ENCODE data around the gene CCDC43. TPM values are rescaled to one million over a fixed set of nuclear protein-coding genes. Genes with fewer than 3 reads are reported as not detected.
"Not testable (repeated sequence)": the region's sequence is repeated elsewhere in the genome, so short reads cannot be mapped to it uniquely, and the experiment has no call there.

CCDC43 gene
- total RNA-seq, 1 donor from 2014 or later: 18.8 TPM

DNA sequence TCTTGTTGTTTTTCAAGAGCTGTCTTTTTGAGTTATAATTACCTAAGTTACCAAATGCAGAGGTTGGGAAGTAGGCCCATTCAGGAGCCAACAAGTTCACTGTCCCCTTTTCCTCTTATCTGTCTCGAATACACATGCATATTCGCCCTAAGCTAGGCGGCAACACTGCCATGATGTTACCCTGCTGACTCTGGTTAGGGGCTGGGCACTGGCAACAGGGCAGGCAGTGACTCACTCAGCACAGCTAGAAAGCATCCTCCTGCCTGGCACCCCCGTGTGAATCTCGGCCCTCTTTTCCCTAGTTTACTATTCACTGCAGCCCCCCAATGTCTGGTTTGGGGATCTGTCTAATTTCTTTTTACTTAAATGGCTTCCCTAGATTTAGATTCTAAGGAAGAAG, 32.7 kb upstream of the CCDC43 start:
- Histone ChIP-seq H3K4me3 (no peak overlapping the region), H3K36me3 (no peaks in the 10 kb centered on the region), H3K4me1 (no peaks in the 10 kb centered on the region), H3K9me3 (no peaks in the 10 kb centered on the region), H3K27me3 (no peaks in the 10 kb centered on the region), H3K27ac (no peak overlapping the region)
- DNase-seq: no peak
- no peak for ATAC-seq
- intact Hi-C loops (cut with DNase I): no loop called here
- TF ChIP-seq, protein P1, sequence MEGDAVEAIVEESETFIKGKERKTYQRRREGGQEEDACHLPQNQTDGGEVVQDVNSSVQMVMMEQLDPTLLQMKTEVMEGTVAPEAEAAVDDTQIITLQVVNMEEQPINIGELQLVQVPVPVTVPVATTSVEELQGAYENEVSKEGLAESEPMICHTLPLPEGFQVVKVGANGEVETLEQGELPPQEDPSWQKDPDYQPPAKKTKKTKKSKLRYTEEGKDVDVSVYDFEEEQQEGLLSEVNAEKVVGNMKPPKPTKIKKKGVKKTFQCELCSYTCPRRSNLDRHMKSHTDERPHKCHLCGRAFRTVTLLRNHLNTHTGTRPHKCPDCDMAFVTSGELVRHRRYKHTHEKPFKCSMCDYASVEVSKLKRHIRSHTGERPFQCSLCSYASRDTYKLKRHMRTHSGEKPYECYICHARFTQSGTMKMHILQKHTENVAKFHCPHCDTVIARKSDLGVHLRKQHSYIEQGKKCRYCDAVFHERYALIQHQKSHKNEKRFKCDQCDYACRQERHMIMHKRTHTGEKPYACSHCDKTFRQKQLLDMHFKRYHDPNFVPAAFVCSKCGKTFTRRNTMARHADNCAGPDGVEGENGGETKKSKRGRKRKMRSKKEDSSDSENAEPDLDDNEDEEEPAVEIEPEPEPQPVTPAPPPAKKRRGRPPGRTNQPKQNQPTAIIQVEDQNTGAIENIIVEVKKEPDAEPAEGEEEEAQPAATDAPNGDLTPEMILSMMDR (IDR thresholded peaks at IDR 0.05): no peak

DNA sequence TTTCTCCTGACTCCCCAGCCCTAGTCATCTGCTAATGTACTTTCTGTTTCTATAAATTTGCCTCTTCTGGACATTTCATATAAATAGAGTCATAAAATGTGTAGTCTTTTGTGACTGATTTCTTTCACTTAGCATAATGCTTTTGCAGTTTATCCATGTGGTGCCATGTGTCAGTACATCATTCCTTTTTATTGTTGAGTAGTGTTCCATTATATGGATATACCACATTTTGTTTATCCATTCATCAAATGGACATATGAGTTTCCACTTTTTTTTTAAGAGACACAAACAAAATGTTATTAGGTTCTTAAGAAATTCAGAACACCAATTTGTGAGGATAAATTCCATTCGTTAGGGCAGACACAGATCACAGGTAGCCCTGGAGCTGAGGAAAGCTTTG, 29.9 kb upstream of the CCDC43 start:
- Histone ChIP-seq H3K27ac (no peak overlapping the region), H3K4me3 (no peak overlapping the region), H3K36me3 (no peaks in the 10 kb centered on the region), H3K9me3 (no peaks in the 10 kb centered on the region), H3K27me3 (no peaks in the 10 kb centered on the region), H3K4me1 (no peaks in the 10 kb centered on the region)
- DNase-seq: no peak
- intact Hi-C loops (cut with DNase I): no loop called here
- no peak for ATAC-seq
- TF ChIP-seq, protein P1 (IDR thresholded peaks at IDR 0.05): no peak

DNA sequence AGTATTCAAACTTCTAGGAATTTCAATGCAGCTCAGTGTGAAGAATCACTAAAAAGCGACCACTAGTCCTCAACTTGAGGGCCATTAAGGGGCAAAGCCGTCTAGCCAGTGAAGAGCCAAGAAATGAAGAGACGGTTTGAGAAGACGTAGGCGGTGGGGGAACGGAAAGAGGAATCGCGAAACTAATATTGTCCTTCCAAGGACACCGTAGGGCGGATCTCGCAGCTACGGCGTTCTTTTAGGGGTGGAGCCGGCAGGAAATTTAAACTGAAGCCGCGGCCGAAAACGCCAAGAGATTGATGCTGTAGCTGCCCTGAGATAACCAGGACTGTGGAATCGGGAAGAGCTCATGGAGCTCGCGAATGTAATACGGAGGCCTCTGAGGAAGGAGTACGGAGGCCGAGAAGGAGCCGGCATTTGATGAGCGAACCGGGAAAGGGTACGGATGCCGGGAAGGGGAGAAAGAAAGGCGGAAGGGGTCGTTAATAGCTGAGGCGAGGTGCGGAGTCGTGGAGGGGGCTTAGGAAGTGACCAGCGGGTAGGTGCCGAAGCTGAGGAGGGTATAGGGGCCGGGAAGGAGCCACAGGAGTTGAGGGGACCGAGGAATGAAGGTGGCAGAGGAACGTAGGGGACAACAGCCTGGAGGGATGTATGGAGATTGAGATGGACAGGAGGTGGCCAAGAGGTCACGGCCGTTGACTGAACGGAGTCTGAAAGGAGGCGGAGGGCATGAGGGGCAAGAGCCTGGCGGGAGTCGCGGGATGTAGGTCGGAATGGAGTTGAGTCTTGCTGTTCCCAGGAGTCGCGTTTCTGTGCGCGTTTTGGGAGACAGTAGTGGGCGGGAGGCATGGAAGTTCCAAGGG, 19.1 kb upstream of the CCDC43 start, which contains the start of gene DBF4B:
DBF4B (plus strand) TSS at position 265 of the 863 bp plus-strand sequence; CDS start at position 421, 156 bp downstream.
- TF ChIP-seq, protein P1 (IDR thresholded peaks at IDR 0.05): no peak
- peak within 1 kb of the TSS; percentile 78 for H3K27ac ChIP-seq
- no peaks in the 10 kb centered on the region for H3K9me3 ChIP-seq
- H3K4me1 ChIP-seq: peaks cover 9% of the 10 kb centered on the region
- H3K4me3 ChIP-seq: peak within 1 kb of the TSS; percentile 87
- H3K36me3 ChIP-seq: no peaks in the 10 kb centered on the region
- DNase-seq: peak; percentile 81
- H3K27me3 ChIP-seq: peaks cover 4% of the 10 kb centered on the region
- intact Hi-C loops (cut with DNase I): no loop called here
- ATAC-seq: peak; percentile 98

DNA sequence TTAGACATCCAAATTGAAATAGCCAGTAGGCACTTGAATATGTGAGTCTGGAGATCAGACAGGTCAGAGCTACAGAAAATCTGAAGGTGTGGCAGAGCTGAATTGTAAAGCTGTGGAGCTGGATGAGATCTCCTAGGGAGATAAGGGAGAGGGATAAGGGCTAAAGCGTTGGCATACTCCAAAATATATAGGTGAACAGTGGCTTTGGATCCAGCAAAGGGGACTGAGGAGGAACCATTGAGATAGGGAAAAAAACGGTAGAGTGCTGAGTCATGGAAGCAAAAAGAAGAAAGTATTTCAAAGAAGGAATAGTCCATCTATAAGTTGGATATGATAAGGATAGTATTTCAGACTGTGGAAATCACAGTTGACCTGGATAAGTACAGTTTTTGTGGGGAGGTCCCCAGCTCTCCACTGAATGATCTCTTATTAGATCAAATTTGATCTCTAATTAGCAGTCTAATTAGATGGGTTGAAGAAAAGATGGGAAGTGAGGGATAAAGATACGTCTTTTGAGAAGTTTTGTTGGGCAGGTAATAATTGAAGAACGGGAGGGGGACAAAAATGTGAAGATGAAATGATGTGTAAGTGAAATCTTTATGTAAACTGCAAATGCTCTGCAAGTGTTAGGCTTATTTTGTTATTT, 18.3 kb upstream of the CCDC43 start:
- no peak for ATAC-seq
- Histone ChIP-seq H3K27ac (peak overlapping the region; percentile 78), H3K27me3 (peaks cover 4% of the 10 kb centered on the region), H3K9me3 (no peaks in the 10 kb centered on the region), H3K36me3 (no peaks in the 10 kb centered on the region), H3K4me1 (peaks cover 9% of the 10 kb centered on the region), H3K4me3 (peak overlapping the region; percentile 87)
- DNase-seq: no peak
- TF ChIP-seq, protein P1 (IDR thresholded peaks at IDR 0.05): no peak
- intact Hi-C loops (cut with DNase I): no loop called here

DNA sequence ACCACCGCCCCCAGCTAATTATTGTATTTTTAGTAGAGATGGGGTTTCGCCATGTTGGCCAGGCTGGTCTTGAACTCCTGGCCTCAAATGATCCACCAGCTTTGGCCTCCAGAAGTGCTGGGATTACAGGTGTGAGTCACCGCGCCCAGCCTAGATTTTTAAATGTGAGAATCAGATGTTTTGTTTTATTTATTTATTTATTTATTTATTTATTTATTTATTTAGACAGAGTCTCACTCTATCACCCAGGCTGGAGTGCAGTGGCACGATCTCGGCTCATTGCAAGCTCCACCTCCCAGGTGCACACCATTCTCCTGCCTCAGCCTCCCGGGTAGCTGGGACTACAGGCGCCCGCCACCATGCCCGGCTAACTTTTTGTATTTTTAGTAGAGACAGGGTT, 10.7 kb upstream of the CCDC43 start:
- H3K27ac ChIP-seq; H3K4me3 ChIP-seq; H3K27me3 ChIP-seq; intact Hi-C loops (cut with DNase I); ATAC-seq; DNase-seq; H3K9me3 ChIP-seq; H3K36me3 ChIP-seq; H3K4me1 ChIP-seq: not testable (repeated sequence)

DNA sequence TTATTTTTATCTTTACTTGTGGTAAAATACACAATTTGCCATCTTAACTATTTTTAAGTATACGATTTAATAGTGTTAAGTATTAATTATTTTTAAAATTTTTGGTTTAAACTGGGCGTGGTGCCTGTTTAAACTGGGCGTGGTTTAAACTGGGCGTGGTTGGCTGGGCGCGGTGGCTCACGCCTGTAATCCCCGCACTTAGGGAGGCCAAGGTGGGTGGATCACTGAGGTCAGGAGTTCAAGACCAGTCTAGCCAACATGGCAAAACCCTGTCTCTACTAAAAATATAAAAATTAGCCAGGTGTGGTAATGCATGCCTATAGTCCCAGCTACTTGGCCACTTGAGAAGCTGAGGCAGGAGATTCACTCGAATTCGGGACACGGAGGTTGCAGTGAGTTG, 4.0 kb upstream of the CCDC43 start:
- ATAC-seq: no peak
- Histone ChIP-seq H3K27ac (no peak overlapping the region), H3K27me3 (no peaks in the 10 kb centered on the region)

More for the DNA sequence above, 4.0 kb upstream of the CCDC43 start:
- no peak overlapping the region for H3K4me3 ChIP-seq
- no peak for DNase-seq
- TF ChIP-seq, protein P1 (IDR thresholded peaks at IDR 0.05): no peak
- peaks cover 9% of the 10 kb centered on the region for H3K4me1 ChIP-seq
- H3K9me3 ChIP-seq: no peaks in the 10 kb centered on the region
- intact Hi-C loops (cut with DNase I): no loop called here
- H3K36me3 ChIP-seq: no peaks in the 10 kb centered on the region

All from upper lobe of right lung (tissue), 1 donor.